ENCODE results near the gene ARHGAP33. TPM values are rescaled to one million over a fixed set of nuclear protein-coding genes. Genes with fewer than 3 reads are reported as not detected.
"Not testable (repeated sequence)": the region's sequence is repeated elsewhere in the genome, so short reads cannot be mapped to it uniquely, and the experiment has no call there.

The ARHGAP33 gene
- total RNA-seq, 1 experiment from 2014 or later = 3.5 TPM

DNA sequence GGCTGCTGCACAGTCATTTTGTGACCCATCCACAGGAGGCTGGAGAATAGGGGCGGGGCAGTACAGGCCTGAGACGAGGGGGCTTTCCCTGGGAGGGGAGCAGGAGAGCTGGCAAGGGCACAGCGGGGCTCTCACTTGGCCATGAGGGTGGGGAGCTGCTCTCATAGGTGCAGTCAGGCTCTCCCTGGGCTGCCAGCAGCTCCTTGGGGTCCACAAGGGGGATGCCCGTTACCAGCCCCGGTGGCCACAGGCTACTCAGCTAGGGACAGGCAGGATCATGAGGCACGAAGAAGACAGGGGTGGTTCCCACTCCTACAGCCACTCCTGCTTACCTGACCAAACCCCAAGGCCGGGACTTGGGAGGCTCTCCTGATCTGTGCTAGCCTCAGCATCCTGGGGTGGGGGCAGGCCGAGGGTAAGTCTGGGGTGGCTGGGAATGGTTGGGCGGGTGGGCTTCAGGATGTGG, 16.5 kb downstream of the ARHGAP33 start:
- DNase-seq (ENCODE audit: extremely low read depth, low read depth) = no peak

DNA sequence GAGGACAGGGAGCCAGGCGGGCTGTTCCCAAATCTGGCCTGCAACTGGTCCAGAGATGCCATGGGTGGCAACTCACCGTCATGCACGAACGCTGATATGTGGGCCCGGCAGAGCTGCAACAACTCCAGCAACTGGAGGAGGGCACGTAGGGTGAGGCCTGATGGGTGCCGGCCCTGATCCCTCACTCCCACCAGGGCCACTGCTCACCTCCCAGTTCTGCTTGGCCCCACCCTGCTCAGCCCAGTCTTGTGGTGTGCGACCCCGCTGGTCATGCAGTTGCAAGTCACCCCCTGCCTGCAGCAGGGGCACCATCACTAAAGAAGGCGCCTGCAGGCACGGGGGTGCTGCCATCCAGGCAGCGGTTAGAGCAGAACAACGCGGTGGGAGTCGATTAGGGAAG, 16.9 kb downstream of the ARHGAP33 start:
- no peak for DNase-seq (ENCODE audit: extremely low read depth, low read depth)

DNA sequence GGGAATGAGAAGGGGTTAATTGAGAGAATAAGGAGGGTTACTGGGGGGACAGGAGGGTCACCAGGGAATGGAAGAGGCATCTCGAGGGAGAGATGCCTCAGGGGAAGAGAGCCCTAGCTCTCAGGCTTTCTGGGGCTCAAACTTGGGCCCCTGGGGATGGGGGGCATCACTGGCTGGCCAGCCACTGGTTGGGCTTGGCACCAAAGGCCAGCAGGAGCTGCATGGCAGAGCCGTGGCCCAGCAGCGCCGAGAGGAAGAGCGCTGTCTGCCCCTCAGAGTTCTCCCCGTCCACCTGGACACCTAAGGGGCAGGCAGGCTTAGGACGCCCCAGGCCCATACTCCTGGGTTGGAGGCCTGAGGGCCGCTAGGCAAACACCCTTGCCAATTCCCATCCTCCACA, 17.5 kb downstream of the ARHGAP33 start:
- no peak for DNase-seq (ENCODE audit: extremely low read depth, low read depth)

DNA sequence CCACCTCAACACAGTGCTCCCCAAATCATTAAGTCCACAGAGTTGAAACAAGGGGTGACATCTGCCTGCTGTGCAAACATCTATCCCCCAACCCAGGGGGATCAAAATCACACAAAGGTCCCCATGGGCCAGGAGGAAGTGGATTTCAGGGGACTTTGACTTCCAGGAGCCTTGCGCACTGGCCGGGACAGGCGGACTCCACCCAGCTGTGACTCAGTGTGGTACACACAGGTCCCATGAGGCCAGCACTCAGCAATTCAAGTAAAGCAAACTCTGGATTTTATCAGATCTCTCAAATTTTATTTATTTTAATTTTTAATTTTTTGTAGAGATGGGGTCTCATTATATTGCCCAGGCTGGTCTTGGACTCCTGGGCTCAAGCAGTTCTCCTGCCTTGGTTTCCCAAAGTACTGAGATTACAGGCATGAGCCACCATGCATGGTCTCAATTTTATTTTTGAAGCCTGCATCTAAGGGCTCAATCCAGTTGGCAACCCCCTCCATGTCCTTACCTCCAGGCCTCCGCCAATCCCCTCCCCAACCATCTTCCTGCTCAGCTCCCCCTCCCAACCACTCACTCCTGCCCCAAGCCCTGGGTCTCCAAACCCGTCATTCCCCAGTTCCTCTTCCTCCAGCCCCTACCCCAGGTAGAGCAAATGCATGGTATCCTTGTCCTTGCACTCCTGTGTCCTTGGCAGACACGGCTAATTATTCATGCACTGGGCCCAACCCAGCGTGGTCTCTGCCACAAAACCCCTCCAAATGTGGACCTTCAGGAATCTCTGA, 18.2 kb downstream of the ARHGAP33 start:
- DNase-seq (ENCODE audit: extremely low read depth, low read depth) = no peak

DNA sequence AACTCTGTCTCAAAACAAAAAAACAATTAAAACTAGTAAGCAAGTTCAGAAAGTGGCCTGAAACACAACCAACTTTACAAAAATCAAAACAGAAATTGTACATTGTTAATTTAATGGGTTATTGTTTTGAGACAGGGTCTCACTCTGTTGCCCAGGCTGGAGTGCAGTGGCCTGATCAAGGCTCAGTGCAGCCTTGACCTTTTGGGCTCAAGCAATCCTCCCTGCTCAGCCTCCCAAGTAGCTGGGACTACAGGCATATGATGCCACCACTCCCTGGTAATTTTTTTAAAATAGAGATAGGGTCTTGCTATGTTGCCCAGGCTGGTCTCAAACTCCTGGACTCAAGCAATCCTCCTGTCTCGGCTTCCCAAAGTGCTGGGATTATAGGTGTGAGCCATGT, 20.2 kb downstream of the ARHGAP33 start:
- not testable (repeated sequence) for DNase-seq (ENCODE audit: extremely low read depth, low read depth)

DNA sequence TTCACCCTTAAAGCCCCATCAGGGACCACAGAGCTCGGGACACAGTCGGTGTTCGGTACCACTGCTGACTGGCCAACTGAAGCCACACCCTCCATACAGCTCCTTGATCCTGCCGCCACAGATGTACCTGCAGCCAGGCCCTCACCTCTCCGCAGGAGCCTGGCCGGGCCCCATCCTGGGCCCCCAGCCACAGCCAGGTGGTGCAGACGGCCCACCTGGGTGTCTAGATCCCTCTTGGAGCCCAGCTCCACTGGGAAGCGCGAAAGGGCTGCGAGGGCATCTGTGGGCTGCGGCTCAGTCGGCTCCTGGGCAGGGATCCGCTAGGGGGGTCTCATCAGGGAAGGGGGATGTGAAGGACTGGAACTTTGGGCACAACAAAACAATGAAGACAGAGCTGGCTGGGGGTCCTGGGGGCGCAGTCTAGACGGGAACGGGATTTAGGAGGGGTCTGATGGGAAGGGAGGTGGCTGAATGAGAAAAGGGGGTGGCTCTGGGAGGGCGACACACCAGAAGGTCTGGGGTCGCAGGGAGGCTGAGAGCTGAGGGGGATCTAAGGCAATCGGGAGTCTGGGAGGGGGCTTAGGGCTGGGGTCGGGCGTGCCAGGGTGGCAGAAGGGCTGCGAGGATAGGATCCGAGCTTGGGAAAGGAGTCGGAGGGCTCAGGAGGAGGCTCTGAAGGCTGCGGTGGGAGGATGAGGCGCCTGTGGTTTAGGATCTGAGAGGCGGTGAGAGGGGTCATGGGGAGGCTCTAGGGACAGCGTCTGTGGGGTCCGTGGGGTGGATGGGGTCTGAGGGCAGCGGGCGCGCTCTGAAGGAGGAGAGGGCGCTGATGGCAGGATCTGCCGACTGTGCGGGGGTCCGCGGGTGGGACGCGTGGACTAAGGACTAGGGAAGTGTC, 21.5 kb downstream of the ARHGAP33 start:
- no peak for DNase-seq (ENCODE audit: extremely low read depth, low read depth)

DNA sequence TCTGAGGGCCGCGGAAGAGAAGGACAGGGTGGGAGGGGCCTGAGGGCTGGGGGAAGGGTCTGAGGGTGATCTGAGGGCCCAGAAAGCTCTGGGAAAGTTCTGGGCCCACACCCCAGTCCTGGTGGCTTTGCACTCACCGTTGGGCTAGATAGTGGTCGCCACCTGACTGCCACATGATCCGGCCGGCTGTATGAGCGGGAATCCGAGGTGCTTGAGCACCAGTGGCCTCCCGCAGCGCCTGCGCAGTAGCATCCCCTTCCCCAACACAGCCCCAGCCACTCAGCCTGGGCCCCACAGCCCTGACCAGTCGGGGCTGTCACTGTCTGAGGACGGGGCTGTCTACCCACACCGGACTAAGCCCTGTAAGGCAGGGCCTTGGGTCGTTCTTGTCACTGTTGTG, 22.3 kb downstream of the ARHGAP33 start:
- no peak for DNase-seq (ENCODE audit: extremely low read depth, low read depth)

DNA sequence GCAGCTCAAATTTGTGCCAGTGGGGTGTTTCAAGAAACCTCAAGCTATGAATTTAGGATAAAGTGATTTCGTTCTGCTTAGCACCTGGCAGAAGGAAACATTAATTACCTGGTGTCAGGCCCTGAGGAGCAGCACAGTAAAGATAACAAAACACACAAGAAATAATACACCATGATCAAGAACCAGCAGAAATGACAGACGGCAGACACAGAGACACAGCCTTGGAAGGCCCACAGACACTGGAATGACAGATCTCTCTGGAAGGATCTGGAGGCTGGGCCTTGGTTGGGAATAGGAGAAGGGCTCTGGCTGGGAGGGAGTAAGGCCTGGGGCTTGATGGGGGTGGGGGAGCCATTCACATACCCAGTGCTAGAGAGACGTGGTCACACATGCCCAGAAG, 26.5 kb downstream of the ARHGAP33 start:
- no peak for DNase-seq (ENCODE audit: extremely low read depth, low read depth)

DNA sequence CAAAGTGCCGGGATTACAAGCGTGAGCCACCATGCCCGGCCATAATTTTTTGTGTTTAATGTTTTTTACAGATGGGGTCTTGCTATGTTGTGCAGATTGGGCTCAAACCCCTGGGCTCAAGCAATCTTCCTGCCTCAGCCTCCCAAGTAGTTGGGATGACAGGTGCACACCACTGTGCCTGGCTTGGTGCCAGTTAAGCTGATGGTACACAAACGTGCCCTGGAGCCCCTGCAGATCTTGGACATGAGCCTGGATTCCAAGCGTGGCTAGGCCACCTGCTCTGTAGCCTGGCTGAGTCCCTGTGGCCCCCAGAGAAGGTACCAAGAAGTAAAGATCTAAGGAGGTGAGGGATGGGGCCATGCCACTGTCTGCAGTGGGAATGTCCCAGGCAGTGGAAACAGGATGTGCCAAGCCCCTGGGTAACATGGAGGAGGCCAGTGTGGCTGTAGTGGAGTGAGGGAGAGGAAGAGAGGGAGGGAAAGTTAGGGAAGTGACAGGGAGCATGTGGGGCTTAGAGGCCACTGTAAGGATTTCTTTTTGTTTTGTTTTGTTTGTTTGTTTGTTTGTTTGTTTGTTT, 30.2 kb downstream of the ARHGAP33 start:
- DNase-seq (ENCODE audit: extremely low read depth, low read depth) = no peak

DNA sequence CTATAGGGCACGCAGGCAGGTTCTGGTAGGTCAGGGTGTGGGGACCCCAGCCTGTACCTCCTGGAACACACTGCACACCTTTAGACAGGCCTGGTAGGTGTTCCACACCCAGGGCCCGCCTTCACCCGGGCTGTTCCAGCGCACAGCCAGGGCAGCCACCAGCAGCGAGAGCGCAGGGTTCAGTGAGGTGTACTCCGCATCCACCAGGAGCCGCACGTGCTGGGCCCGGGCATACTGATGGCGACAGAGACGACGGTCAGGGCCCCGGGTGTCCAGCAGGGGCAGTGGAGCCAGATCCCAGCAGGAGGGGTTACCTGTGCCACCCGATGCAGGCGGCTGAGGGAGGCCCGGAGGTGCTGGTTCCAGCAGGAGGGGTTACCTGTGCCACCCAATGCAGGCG, 31.2 kb downstream of the ARHGAP33 start:
- DNase-seq (ENCODE audit: extremely low read depth, low read depth) = no peak

DNA sequence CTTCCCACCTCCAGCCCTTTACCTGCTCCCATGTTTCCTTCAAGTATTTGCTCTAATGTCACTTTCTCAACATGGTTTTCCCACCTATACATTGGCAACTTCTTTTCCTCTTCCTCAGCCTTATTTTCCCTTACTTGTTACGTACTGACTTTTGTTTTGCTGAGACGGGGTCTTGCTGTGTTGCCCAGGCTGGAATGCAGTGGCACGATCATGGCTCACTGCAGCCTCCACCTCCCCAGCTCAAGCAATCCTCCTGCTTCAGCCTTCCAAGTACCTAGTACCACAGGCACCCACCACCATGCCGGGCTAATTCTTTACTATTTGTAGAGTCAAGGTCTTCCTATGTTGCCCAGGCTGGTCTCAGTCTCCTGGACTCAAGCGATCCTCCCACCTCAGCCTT, 32.3 kb downstream of the ARHGAP33 start:
- DNase-seq (ENCODE audit: extremely low read depth, low read depth) = no peak

DNA sequence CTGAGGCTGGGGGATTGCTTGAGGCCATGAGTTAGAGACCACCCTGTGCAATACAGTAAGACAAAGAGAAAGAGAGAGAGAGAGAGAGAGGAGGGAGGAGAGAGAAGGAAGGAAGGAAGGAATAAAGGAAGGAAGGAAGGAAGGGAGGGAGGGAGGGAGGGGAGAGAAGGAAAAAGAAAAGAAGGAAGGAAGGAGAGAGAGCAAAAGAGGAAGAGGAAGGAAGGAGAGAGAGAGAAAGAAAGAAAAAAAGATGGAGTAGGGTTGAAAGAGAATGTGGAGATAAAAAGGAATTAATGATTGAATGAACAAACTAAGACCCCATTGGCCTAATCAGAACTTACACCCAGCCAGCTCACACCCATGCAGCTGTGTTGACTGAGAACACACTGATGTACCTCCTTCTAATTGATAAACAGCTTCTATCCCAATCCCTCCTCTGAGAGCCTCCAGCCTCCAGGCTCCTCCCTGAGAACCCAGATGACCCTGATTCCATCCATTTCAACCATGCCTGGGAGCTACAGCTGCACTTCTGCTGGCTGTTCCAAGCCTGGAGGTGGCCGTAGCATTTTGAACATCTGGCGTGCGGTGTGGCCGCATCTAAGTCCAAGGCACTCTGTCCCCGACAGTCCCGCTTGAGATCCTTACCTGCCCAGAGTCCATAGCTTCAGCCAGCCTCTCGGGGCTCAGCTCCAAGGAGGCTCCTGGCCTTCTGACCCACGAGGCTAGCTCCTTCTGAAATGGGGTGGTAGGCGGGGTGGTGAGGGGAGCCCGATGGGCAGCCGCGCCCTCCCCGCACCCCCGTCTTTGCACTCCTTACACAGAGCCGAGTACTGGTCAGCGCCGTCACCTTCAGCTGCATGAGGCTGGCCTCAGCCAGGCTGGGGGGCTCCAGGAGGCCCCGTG, 36.2 kb downstream of the ARHGAP33 start:
- DNase-seq (ENCODE audit: extremely low read depth, low read depth) = no peak

DNA sequence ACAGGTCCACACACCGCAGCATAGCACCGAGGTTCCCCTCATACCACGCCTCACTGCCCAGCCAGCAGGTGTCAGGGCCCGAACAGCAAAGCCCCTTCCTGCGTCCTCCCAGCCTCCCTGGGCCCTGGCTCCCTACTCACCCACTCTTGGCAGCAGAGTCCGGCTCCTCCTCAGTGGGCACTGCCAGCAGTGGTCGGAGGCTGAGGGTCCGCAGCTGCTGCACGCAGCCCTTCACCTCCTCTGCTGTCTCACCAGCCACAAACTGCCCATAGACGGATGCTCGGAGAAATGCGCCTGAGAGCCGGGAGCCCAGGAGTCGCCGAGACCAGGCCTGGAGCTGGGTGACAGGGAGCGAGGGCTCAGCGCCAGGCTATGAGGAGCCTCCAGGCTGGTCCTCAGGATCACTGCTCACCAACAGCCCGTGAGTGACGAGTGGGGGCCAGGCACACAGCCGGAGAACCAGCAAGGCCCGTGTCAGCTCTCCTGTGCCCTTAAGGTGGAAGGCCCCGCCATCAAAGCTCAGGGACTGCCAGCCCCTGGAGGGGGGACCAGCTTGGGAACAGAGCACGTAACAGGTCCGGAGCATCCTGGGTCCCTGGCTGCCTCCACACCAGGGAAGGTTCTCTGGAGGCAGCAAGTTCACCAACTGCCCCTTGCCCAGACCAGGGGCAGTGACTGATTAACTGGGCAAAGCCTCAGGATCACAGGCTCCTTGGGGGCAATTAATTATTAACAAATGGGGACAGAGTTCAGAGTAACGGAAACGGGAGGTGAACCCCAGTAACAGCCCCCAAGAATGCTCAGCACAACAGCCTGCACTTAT, 37.1 kb downstream of the ARHGAP33 start, which contains the start of gene PRODH2:
PRODH2 (minus strand) TSS at position 626 of the 823 bp plus-strand sequence; CDS start at position 586, 40 bp downstream.
- DNase-seq (ENCODE audit: extremely low read depth, low read depth) = no peak

DNA sequence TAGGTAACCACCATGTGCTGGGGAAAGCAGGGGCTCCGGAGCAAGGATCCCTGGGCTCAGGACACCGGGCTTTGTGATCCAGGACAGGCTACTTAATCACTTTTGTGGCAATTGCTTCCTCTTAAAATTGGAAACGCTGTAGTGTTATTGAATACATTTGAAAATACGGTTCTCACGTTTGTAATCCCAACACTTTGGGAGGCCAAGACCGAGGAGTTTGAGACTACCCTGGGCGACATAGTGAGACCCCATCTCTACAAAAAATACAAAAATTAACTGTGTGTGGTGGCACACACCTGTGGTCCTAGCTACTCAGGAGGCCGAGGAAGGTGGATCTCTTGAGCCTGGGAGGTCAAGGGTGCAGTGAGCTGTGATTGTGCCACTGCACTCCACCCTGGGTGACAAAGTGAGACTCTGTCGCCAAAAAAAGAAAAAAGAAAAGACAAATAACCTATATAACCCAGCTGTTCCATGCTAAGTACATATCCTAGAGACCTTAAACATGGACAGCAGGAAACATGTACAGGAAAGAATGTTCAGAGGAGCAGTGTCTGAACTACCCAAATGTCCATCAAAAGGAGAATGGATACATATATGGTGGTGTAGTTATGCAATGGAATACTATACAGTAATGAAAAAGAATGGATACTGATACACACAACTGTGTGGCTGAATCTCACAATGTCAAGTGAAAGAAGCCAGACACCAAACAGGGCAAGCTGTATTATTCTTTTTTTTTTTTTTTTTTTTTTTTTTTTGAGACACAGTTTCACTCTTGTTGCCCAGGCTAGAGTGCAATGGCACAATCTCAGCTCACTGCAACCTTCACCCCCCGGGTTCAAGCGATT, 37.9 kb downstream of the ARHGAP33 start:
- no peak for DNase-seq (ENCODE audit: extremely low read depth, low read depth)

DNA sequence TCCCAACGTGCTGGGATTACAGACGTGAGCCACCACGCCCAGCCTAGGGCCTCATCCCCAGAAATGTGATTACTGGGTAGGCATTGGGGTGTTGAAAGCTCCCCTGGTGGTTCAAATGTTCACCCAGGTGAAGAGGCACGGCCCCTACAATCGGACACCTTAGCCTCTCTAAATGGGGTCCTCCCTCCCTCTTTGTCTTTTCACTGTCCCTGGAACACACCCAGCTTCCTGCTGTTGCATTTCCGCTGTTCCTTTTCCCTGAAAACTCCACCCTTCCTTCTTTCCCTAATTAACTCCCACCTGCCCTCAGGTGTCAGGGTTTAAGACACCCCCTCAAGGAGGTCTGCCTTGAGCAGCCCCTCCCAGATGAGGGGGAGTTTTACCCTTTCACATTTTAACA, 40.9 kb downstream of the ARHGAP33 start:
- DNase-seq (ENCODE audit: extremely low read depth, low read depth) = no peak

DNA sequence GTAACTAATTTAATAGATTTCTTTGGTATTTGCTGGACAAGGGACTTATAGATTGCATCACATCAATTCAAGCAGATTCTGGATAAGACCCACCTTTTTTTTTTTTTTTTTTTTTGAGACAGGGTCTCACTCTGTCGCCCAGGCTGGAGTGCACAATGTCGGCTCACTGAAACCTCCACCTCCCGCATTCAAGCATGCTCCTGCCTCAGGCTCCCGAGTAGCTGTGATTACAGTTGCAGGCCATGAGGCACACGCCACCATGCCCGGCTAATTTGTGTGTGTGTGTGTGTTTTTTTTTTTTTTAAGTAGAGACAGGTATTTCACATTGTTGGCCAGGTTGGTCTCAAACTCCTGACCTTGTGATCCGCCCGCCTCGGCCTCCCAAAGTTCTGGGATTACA, 41.5 kb downstream of the ARHGAP33 start:
- DNase-seq (ENCODE audit: extremely low read depth, low read depth) = no peak

DNA sequence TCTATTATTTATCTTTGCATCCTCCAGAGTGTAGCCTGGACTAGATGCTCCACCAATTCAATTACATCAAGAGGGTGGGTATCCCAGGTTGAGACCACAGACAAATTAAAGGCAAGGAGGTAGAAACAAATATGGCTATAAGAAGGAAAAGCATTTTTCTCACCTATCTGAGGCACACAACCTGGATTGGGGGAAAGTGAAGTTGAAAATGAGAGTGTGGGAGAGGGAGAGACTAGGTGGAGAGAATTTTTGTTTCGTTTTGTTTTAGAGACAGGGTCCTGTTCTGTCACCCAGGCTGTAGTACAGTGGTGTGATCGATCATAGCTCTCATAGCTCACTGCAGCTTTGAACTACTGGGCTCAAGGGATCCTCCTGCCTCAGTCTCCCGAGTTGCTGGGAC, 43.1 kb downstream of the ARHGAP33 start:
- no peak for DNase-seq (ENCODE audit: extremely low read depth, low read depth)

DNA sequence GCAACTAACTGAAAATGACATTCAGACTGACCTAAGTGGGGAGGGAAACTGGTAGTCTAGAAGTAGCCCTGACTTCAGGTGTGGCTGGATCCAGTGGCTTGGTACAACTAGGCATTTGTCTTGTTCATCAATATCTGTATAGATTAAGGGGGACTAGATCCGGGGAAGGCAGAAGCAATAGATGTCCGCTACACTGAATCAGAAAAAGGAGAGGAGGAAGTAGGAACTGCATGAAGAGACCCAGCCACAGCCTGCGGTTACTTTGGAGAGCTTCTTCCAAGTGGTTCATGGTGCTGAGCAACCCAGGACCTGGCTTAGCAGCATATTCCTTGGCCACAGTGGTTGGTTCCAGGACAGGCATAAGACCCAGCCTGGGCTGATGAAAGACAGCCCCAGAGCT, 47.2 kb downstream of the ARHGAP33 start:
- no peak for DNase-seq (ENCODE audit: extremely low read depth, low read depth)
